ENCODE data around the gene AFF3.

DNA sequence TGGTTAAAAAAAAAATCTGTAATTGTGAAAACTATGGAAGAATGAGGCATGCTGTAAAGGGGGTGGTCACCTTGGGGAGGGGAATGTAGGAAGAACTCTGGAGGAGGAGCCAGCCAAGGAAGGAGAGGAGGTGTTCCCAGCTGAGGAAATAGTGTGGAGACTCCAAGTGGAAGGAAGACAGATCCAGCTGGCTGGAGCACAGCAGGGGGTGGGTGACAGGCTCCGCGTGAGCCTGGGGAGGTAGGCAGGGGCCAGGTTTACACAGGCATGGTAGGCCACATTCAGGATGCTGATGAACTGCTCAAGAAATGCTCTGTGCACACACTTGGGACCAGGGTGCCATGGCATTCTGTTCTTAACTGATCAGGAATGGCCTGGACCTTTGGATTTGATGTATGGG, 16.8 kb downstream of the AFF3 start:
- TF ChIP-seq, protein P1, sequence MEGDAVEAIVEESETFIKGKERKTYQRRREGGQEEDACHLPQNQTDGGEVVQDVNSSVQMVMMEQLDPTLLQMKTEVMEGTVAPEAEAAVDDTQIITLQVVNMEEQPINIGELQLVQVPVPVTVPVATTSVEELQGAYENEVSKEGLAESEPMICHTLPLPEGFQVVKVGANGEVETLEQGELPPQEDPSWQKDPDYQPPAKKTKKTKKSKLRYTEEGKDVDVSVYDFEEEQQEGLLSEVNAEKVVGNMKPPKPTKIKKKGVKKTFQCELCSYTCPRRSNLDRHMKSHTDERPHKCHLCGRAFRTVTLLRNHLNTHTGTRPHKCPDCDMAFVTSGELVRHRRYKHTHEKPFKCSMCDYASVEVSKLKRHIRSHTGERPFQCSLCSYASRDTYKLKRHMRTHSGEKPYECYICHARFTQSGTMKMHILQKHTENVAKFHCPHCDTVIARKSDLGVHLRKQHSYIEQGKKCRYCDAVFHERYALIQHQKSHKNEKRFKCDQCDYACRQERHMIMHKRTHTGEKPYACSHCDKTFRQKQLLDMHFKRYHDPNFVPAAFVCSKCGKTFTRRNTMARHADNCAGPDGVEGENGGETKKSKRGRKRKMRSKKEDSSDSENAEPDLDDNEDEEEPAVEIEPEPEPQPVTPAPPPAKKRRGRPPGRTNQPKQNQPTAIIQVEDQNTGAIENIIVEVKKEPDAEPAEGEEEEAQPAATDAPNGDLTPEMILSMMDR (IDR thresholded peaks at IDR 0.05): no peak
- TF ChIP-seq POLR2A (IDR thresholded peaks at IDR 0.05) (no peak), POLR2AphosphoS5 (IDR thresholded peaks at IDR 0.05) (no peak), EP300 (IDR thresholded peaks at IDR 0.05) (no peak)
